BE2C (cell line): ENCODE data around the gene STAT5A.

ENCODE experiments used
- DNase-seq: peaks from one replicate; pipeline ENCODE4 v3.0.0-alpha.2; 2020
- H3K27me3 ChIP-seq: fragments of 250-450 bp; sonication (Bioruptor Pico); 2 replicates; pipeline ENCODE4 v1.5.1; 2020; ENCODE audit warnings: mild to moderate bottlenecking
- H3K36me3 ChIP-seq: fragments of 250-450 bp; sonication (Bioruptor Pico); 2 replicates; pipeline ENCODE4 v1.5.1; 2020; ENCODE audit warnings: mild to moderate bottlenecking
- H3K4me1 ChIP-seq: fragments of 250-450 bp; sonication (Bioruptor Pico); 2 replicates; pipeline ENCODE4 v1.5.1; 2020
- H3K4me3 ChIP-seq: 2 replicates; pipeline ENCODE4 v1.5.1; 2011; ENCODE audit warnings: low read depth, low read length
- H3K9me3 ChIP-seq: fragments of 250-450 bp; sonication (Bioruptor Pico); 2 replicates; pipeline ENCODE4 v1.5.1; 2020
- TF ChIP-seq, protein P1 (sequence below): IDR thresholded peaks from 2 replicates; pipeline ENCODE4 v1.5.1; 2012; ENCODE audit warnings: mild to moderate bottlenecking, low read depth, low read length

Gene STAT5A

DNA sequence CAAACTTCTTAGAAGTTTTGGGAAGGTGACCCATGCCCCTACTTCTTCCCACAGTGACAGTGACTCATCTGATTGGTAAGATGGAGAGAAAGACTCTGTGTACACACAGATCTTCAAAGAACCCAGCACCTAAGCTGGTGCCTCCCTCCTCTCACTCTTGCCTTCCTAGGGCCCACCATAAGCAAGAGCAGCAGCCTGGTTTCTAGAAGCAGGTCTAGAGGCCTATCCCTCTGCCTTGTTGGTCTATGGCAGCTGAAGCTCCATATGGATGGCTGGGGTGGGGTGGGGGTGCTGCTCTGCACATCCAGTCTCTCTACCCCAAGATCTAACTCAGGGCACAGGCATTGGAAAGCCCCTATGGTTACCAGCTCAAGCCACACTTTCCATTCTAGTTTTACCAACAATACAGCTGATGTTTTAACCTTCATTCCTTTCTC lies 52.4 kb downstream of the STAT5A start:
- peaks cover 30% of the 10 kb centered on the region for H3K36me3 ChIP-seq
- no peaks in the 10 kb centered on the region for H3K9me3 ChIP-seq
- H3K4me1 ChIP-seq: no peaks in the 10 kb centered on the region
- no peak for DNase-seq
- H3K4me3 ChIP-seq: no peak overlapping the region
- TF ChIP-seq, protein P1, sequence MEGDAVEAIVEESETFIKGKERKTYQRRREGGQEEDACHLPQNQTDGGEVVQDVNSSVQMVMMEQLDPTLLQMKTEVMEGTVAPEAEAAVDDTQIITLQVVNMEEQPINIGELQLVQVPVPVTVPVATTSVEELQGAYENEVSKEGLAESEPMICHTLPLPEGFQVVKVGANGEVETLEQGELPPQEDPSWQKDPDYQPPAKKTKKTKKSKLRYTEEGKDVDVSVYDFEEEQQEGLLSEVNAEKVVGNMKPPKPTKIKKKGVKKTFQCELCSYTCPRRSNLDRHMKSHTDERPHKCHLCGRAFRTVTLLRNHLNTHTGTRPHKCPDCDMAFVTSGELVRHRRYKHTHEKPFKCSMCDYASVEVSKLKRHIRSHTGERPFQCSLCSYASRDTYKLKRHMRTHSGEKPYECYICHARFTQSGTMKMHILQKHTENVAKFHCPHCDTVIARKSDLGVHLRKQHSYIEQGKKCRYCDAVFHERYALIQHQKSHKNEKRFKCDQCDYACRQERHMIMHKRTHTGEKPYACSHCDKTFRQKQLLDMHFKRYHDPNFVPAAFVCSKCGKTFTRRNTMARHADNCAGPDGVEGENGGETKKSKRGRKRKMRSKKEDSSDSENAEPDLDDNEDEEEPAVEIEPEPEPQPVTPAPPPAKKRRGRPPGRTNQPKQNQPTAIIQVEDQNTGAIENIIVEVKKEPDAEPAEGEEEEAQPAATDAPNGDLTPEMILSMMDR: no peak
- no peaks in the 10 kb centered on the region for H3K27me3 ChIP-seq

DNA sequence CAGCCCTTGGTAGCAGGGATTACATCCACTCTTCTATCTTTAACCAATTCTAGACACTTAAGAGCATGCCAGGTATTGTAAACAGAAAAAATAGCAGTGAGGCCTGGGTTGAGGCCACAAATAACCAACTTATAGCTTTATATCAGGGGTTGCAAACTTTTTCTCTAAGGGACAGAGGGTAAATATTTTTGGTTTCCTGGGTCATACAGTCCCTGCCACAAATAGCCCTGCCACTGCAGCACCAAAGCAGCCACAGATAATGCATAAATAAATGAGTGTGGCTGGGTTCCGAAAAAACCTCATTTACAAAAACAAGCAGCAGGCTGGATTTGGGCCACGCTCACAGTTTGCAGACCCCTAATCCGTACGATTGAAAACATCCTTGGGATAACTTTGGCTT lies 53.3 kb downstream of the STAT5A start:
- no peak for DNase-seq
- Histone ChIP-seq H3K27me3 (no peaks in the 10 kb centered on the region), H3K9me3 (no peaks in the 10 kb centered on the region), H3K4me1 (no peaks in the 10 kb centered on the region), H3K36me3 (peaks cover 28% of the 10 kb centered on the region), H3K4me3 (no peak overlapping the region)
- TF ChIP-seq, protein P1: no peak

DNA sequence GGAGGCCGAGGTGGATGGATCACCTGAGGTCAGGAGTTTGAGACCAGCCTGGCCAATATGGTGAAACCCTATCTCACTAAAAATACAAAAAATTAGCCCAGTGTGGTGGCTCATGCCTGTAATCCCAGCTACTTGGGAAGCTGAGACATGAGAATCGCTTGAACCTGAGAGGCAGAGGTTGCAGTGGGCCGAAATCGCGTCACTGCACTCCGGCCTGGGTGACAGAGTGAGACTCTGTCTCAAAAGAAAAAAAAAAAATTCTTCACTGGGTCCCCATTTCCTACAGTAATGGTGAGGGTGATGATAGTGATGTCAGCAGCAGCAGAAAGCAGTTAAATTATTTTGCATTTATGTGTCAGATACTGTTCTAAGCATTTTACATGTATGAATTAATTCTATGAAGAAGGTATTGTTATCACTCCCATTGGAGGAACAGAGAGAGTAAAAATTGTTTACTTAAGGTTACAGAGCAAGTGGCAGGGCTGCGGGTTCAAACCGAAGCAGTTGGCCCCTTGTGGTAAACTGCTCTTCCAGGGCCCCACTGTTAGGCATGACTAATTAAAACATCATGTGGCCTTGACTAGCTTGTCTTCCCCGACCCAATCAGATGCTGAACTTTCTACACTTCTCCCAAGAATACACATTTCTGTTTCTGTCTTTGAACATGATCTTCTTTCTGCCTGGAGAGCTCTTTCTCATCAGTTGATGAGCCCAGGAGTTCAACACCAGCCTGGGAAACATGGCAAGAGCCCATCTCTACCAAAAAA lies 54.1 kb downstream of the STAT5A start:
- Histone ChIP-seq H3K4me3 (no peak overlapping the region), H3K36me3 (peaks cover 25% of the 10 kb centered on the region), H3K27me3 (no peaks in the 10 kb centered on the region), H3K4me1 (peaks cover 3% of the 10 kb centered on the region), H3K9me3 (no peaks in the 10 kb centered on the region)
- TF ChIP-seq, protein P1: no peak
- no peak for DNase-seq

DNA sequence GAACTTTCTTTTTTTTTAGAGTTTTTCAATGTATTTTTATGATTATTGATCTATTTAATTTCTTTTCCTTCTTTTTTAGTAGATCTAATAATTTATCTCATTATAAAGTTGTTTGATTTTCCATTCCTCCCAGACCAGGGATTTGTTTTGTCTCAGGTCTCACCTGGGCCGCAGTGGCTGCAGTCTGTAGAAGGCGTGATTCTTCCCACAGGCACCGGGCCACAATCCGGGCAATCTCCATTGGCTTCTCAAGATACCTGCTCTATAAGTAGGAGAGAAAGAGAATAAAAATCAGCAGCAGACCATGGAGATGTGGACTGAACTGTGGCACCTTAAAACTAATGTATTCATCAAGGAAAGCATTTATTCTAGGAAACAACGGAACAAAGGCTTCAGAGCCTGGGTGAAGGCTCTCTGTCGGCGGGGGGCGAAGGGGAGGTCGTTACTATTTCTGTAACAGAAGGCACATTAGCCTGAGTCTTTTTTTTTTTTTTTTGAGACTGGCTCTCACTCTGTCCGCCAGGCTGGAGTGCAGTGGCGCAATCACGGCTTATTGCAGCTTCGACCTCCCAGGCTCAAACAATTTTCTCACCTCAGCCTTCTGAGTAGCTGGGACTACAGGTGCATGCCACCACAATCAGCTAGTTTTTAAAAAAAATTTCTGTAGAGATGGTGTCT lies 57.2 kb downstream of the STAT5A start:
- no peaks in the 10 kb centered on the region for H3K9me3 ChIP-seq
- H3K36me3 ChIP-seq: peaks cover 15% of the 10 kb centered on the region
- no peak overlapping the region for H3K4me3 ChIP-seq
- DNase-seq: no peak
- H3K4me1 ChIP-seq: peaks cover 6% of the 10 kb centered on the region
- H3K27me3 ChIP-seq: no peaks in the 10 kb centered on the region
- TF ChIP-seq, protein P1: no peak

- Histone ChIP-seq H3K36me3 (peaks cover 14% of the 10 kb centered on the region), H3K4me1 (peaks cover 6% of the 10 kb centered on the region), H3K9me3 (no peaks in the 10 kb centered on the region), H3K27me3 (no peaks in the 10 kb centered on the region), H3K4me3 (no peak overlapping the region)
- TF ChIP-seq, protein P1: no peak
- DNase-seq: no peak
These were observed 58.2 kb downstream of the STAT5A start for GRCh38 chr17:42346481-42346880.

DNA sequence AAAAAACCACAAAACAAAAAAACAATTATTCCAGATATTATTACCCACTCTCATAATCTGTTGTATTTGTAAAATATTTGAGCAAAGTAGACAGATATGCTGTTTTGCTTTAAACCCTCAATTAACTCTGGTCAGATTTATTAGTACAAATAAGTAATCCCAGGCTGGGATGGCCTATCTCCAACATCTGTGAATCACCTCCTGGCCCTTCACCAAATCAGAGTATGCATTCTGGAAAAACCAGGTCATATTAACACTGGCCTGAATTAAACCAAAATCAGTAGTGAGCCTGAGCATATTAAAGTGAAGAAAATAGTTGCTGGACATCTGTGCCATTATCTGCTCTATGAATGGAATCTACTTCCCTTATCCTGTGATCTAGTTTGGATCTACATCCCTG lies 58.9 kb downstream of the STAT5A start:
- TF ChIP-seq, protein P1: no peak
- H3K4me3 ChIP-seq: no peak overlapping the region
- no peaks in the 10 kb centered on the region for H3K27me3 ChIP-seq
- H3K9me3 ChIP-seq: no peaks in the 10 kb centered on the region
- no peak for DNase-seq
- H3K4me1 ChIP-seq: peaks cover 6% of the 10 kb centered on the region
- peaks cover 14% of the 10 kb centered on the region for H3K36me3 ChIP-seq
